Epithelial cell of prostate (primary cell): ENCODE measurements around the gene ZNF225.
"Not testable (repeated sequence)": the region's sequence is repeated elsewhere in the genome, so short reads cannot be mapped to it uniquely, and the experiment has no call there.

Experiments used
- DNase-seq: peaks from one replicate; pipeline ENCODE4 v3.0.0-alpha.2; 2011; ENCODE audit warnings: low read depth, low spot score
- H3K27ac ChIP-seq: fragments of 450-650 bp; 2 replicates; pipeline ENCODE4 v1.5.1; 2017; ENCODE audit warnings: mild to moderate bottlenecking

The ZNF225 gene

GRCh38 chr19:44151491-44151890, 38.3 kb downstream of the ZNF225 start:
- no peak for DNase-seq
- no peak overlapping the region for H3K27ac ChIP-seq

- H3K27ac ChIP-seq: no peak overlapping the region
- DNase-seq: no peak
These were observed 43.3 kb downstream of the ZNF225 start for GRCh38 chr19:44156475-44156874.

DNA sequence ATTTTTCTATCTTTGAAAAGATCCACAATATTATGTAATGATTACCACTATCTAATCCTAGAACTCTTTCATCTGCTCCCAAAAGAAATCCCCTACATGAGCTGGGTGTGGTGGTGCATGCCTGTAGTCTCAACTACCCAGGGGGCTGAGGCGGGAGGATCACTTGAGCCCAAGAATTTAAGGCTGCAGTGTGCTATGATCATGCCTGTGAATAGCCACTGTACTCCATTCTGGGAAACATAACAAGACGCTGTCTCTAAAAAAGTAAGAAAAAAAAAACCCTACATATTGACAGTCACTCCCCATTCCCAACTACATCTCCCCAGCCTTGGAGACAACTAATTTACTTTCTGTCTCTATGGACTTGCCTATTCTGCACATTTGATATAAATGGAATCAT, 50.6 kb downstream of the ZNF225 start:
- DNase-seq: no peak
- H3K27ac ChIP-seq: no peak overlapping the region

- H3K27ac ChIP-seq: peak overlapping the region; percentile 56
- no peak for DNase-seq
These were observed 51.1 kb downstream of the ZNF225 start for GRCh38 chr19:44164327-44164672.

DNA sequence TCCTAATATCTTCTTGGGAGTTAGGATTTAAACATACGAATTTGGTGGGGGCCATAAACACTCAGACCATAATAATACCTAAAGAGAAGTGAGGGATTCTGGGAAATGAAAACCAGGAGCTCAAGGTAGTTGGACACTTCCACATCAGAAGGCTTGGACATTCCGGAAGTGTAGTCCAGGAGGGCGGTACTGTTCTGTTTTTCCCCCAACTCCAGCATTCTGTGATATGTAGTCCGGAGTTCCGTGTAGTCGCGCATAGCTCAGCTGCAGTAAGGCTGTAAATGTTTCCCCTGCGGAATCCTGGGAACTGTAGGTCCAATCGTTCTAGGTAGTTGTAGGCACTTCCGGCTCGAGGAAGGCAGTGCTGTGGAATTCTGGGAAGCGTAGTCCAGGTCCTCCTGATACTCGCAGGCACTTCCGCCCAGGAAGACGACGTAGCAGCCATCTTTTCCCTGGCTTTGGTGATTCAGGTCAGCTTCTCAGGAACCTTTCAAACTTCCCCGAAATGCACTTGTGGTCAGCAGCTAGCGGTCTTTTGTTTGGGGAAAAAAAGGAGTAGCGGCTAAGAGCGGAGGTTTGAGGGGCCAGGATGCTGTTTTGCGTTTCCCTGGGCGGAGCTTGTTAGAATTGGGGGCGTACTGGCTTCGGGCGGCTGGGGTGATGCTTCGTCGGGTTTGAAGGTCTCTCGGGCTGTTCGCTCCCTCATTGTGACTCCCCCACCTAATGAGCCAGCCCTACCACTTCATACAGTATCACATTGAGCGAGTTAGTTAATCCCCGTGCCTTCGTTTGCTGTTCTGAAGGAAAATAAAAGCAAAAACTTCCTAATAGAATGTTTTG, 51.7 kb downstream of the ZNF225 start, which contains the start of gene ZNF226:
ZNF226 (plus strand) TSS at position 428 of the 840 bp plus-strand sequence. CDS start 4,981 bp downstream, outside the sequence.
- peak within 1 kb of the TSS; percentile 56 for H3K27ac ChIP-seq
- peak; percentile 91 for DNase-seq

DNA sequence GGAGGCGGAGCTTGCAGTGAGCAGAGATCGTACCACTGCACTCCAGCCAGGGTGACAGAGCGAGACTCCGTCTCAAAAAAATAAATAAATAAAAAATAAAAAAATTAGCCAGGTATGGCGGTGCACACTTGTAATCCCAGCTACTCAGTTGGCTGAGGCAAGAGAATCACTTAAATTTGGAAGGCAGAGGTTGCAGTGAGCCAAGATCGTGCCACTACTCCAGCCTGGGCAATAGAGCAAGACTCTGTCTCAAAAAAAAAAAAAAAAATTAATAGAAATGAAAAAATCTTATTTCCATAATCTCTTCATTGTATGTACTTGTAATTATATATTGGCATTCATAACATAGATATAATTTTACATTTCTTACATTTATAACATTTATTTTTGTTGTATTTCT, 57.5 kb downstream of the ZNF225 start:
- not testable (repeated sequence) for H3K27ac ChIP-seq, DNase-seq

DNA sequence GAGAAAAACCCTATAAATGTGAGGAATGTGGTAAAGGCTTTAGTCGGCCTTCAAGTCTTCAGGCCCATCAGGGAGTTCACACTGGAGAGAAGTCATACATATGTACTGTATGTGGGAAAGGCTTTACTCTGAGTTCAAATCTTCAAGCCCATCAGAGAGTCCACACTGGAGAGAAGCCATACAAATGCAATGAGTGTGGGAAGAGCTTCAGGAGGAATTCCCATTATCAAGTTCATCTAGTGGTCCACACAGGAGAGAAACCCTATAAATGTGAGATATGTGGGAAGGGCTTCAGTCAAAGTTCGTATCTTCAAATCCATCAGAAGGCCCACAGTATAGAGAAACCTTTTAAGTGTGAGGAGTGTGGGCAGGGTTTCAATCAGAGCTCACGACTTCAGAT, 63.4 kb downstream of the ZNF225 start:
- no peak overlapping the region for H3K27ac ChIP-seq
- DNase-seq: no peak

GRCh38 chr19:44180968-44181367, 67.8 kb downstream of the ZNF225 start:
- no peak for DNase-seq
- H3K27ac ChIP-seq: no peak overlapping the region

DNA sequence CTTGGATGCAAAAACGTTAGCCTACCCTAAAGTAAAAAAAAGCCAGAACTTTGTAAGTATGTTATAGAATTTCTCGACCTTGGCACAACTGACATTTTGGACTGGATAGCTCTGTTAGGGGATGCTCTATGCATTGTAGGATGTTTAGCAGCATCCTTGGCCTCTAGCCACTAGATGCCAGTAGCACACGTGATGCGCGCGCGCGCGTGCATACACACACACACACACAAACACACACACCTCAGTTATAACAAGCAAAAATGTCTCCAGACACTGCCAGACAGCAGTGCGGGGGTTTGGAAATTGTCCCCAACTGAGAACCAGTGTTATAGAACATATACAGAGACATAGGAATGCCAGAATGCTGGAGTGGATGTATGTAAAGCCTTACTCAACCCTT, 68.9 kb downstream of the ZNF225 start:
- no peak overlapping the region for H3K27ac ChIP-seq

More for the DNA sequence above, 68.9 kb downstream of the ZNF225 start:
- DNase-seq: no peak
